ENCODE results near the gene SMC1B.
"Not testable (repeated sequence)": the region's sequence is repeated elsewhere in the genome, so short reads cannot be mapped to it uniquely, and the experiment has no call there.

SMC1B gene

DNA sequence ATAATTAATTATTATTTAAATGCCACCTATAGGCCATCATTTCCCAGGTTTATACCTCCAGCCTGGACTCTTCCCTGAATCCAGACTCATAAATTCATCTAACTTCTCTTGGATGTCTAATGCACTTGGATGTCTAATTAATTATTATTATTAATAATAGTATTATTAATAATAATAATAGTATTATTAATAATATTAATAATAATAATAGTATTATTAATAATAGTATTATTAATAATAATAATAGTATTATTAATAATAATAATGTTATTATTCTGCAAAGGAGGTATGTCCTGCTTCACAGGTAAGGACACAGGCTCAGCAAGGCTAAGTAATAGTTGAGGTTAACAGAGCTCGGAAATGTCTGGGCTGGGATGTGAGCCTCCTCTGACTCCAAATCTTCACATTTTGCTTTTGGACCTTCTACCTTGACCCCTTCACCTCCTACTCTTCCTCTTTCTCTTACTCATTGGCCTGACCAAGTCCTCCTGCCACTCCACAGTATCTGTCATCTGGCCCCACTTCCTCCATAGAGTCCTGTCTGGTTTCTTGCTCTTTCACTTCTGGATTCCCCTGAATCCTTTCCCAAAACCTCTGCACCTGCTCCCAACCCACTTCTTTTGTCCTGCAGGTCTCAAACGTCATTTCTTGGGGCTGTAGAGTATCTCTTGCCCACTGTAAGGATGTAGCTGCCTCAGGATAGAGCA lies 8.1 kb upstream of the SMC1B start:
- DNase-seq = no peak

DNA sequence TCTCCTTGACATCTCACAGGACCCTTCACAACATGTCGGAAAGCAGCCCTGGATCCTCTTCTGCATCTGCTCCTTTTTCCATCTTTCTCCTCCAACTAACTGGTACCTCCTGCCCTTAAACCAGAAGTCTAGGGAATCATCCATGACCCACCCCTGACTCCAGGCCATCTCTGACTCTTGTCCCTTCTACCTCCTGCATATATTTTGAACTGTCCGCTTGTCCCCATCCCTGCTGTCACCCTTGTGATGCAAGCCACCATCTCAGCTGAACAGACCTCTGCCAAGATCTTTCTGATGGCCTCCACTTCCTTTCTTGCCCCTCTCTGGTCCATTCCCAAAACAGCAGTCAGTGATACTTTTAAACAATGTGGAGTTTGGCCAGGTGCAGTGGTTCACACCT lies 7.1 kb upstream of the SMC1B start:
- DNase-seq = no peak

DNA sequence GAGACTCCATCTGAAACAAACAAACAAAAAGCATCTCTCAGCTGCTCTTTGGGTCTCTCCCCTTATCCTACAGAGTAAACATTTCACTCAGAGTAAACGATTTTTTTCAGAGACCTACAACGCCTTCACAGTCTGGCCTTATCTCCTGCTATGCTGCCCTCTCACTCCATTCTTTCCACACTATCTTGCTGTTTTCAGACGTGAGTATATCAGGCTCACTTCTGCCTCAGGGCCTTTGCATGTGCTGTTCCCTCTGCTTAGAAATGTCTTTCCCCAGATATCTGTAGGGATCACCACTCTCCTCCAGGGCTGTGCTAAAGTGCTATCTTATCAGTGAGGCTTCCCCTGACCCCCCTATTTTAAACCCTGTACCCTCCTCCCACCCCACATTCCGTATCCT lies 6.6 kb upstream of the SMC1B start:
- DNase-seq = no peak

DNA sequence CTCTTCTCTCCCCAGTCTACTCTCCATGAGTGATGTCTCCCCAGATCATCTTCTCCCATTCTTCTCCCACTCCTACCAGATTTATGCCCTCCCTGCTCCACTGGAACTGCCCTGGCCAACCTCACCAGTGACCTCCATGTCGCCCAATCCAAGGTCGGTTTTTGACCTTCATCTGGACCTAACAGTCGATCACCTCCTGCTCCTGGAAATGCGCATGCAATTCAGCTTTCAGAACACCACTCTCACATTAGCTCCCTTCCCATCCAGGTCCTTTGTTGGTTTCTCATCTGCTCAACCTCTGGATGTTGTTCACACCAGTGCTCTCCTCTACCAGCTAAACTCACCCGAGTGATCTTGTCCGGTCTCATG lies 5.4 kb upstream of the SMC1B start:
- no peak for DNase-seq

DNA sequence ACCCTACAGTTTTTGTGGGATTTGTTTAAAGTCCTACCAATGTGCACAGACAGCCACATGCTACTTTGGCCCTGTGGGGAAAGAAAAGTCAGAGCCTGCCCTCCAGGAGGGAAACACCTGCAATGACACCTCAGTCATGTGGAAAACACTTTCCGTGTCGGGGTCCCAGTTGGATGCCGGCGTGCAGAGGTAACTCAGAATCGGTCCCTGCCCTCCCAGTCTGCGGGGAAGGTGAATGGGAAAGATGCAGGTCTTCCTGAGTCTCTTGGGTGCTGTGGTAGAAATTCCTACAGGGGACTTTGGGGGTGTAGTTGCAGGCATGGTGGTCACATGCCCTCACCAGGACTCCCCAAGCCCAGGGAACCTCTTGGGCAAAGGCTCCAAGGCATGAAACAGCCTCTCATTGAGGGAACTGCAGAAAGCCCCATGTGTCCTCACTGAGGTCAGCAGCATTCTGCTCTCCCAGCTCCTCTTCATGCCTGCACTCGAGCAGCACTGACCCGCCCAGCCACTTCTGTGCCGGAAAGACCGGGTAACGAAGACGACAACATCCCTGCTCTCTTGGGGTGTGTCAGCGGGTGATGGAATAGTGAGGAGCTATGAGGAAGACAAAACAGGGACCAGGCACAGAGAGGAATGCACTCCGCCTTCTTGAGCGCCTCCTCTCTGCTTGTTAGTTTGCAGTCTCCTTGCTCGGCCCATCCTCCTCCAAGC lies 4.8 kb upstream of the SMC1B start:
- no peak for DNase-seq

DNA sequence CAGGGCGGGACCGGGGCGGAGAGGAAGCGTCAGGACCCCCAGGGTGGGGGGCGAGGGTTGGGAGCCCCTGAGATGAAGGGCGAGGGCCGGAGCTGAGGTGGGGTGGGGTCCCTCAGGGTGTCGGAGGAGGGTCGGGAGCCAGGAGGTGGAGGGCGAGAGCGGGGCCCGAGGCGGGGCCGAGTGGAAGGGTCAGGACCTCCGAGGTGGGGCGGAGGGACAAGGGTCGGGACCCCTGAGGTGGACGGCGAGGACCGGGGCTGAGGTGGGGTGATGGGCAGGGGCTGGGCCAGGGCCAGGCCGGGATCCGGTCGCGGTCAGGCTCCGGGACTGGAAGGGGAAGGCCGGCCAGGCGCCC lies 409 bp downstream of the SMC1B start:
- DNase-seq = no peak

DNA sequence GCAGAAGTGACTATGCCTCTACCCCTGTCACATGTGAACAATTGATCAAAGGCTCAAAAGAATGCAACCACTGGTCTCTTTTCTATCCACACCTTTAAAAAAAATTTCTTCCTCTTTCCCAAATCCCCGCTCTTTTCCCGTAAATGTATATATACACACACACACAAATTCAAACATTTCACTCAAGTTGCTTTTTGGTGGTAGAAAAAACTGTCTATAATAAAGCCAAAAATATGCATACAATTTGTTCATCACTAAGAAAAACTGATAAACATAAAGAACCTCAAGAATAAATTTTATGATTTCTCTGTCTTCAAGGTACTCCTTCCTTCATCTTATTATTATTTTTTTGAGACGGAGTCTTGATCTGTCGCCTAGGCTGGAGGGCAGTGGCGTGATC lies 5.6 kb downstream of the SMC1B start:
- no peak for DNase-seq

DNA sequence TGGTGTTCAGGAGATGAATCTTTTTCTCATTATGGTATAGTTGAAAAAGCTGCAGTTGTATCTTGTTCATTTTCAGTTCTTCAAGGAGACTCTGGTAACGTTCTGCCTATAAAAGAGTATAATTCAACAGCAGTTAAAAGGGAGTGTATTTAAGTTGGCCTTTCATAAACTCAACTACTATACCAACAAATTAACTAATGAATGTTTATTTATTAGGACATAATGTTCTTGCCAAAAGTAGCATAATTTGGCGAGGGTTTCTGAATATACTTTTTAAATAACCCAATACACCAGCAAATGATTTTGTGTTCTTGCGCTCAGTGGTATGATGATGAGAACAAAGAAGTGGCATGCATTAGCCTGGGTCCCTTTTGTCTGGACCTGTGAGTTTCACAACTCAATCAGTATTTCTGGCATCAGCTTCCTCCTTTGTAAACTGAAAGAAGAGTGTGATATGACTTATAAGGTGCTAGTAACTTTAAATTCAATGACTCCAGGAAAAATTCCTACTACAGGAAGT lies 10.9 kb downstream of the SMC1B start:
- DNase-seq = no peak

DNA sequence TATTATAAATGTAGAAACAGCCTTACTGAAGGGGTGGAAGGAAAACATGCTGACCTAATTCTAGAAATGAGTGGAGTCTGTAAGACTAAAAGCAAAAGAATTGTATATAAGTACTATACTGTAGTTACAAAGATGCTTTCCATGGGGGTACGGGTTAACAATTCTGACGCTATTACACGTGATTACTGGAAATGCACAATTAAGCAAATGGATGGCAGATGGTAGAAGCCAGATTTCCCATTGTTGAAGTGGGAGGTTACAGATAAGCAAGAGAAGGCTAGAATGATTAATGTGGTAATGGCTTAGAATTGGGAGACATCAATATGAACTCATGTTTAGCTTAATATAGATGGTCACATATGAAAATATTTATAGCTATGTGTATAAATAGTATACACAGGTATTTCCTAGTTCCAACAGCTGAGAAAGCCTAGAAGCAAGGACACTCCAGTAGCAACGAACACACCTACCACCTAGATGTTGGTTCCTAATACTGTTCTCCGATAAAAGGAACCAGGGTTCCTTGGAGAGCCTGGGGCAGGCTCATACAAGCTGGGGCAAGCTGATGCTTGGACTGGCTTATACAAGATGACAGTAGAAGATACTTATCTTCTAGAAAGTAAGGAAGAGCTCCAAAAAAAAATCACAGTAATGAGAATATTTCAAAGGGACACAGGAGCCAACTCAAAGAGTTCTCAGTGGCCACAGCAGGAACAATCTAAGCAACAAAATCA lies 13.5 kb downstream of the SMC1B start:
- no peak for DNase-seq

DNA sequence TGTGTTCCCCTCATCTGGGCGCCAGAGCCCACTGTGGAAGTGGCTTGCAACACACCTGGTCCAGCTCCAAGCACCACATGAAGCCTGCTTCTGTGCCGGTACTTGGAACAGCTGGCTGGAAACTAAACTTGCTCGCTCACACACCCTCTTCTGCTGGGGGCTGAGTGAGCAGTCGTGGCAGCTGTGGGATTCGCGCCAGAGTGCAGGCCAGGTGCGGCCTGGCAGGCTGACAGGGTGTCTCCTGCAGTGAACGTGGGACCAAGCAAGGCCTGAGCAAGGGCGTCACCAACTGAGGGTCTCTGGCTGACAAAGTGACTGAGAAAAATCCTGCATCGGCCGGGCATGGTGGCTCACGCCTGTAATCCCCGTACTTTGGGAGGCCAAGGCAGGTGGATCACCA lies 15.2 kb downstream of the SMC1B start:
- DNase-seq = no peak

DNA sequence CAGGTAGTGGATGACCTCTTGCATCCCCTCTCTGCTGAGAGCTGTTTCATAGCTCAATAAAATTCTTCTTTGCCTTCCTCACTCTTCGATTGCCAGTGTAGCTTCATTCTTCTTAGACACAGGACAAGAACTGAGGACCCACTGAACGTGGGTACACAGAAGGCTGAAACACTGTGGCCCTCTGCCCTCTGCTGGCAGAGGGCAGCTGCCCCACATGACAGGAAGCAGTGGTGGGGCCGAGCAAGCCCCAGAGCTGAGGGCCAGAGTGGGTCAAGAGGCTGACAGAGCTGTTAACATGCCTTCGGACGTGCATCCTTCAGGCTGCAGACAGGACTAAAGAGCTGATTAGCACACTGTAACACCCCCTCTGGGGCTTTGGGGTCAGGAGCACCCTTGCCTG lies 15.6 kb downstream of the SMC1B start:
- no peak for DNase-seq

DNA sequence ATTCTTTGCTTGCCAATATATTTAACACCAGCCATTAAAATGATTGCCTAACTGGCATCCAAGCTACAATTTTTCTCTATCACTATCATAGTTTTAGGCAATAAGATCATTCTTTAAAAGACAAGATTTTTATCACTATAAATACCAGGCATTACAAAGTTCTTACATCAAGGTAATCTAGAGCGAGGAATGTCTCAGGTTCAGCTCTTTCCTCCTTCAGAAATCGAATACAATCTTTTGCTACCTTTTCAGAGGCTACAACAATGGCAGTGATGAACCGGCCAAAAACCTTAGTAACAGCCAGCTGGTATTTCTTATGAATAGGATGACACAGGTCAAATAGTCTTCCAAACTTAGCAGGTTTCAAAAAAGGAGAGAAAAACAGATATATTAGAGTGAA lies 23.9 kb downstream of the SMC1B start:
- no peak for DNase-seq

DNA sequence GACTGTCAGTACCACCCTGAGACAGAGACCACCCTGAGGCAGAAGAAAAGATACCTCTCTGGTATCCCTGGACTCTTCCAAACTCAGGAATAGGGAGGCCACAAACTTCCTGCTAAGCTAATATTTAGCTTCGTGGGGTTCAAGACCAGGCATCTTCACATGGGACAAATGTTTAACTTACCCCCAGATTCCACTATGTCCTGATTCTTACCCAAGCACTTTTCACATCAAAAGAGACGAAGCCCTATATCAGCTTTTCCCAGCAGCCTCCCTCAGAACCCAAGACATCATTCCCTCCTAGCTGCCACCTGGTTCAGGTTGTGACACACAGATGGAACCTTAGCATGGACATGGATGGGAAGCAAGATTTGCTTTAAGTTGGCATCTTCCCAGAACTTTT lies 32.1 kb downstream of the SMC1B start:
- DNase-seq = no peak

DNA sequence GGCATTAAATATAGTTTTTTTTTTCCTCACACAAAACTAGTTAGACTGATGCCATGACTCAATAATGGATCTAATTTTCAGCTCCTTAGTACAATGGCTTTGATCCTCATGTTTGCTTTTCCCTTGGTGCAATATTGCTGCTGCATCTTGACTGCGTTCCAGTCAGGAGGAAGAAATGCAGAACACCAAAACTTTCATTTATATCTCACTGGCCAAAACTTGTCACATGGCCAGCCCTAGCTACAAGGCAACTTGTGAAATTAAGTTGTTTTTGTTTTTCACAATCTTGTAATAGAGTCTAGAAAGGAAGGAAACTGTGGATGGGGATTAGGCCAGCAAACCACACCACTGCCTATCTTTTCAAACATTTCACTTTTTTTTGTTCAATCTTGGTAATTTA lies 36.7 kb downstream of the SMC1B start:
- DNase-seq = no peak

DNA sequence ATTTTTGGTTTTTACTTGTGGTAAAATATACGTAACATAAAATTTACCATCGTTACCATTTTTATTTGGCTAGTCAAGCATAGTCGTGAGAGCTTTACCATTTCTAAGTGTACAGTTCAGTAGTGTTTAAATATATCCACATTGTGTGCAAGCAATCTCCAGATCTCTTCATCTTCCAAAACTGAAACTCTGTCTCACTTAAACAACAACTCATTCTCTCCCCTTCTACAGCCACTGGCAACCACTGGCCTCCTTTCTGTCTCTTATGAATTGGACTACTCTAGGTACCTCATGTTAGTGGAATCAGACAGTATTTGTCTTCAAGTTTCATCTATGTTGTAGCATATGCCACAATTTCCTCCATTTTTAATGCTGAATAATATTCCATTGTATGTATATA lies 37.4 kb downstream of the SMC1B start:
- no peak for DNase-seq

DNA sequence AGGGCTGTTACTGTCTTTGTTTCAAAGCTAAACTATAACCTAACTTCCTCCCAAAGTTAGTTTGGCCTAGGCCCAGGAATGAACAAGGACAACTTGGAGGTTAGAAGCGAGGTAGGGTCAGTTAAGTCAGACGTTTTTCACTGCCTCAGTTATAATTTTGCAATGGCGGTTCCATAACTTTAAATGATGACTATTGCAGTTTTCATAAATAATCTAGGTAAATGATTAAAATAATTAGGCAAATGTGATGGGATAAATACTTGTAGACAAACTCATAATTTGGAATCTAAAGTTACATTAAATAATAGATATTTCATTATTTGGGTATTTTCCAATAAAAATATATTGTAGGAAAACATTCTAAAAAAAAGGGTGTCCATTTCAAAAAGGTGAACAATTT lies 39.8 kb downstream of the SMC1B start:
- not testable (repeated sequence) for DNase-seq

DNA sequence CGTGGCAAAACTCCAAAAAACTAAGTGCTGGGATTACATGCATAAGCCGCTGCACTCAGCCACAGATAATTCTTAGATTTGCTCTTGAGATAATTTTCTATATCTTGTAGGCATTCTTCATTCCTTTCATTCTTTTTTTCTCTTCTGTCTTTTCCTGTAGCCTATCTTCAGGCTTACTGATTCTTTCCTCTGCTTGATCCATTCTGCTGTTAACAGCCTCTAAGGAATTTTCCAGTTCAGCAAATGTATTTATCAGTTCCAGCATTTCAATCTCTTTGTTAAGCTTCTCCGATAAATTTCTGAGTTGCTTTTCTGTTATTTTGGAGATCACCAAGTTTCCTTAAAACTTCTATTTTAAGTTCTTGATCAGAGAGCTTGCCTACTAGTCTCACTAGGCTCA lies 46.7 kb downstream of the SMC1B start:
- DNase-seq = no peak

DNA sequence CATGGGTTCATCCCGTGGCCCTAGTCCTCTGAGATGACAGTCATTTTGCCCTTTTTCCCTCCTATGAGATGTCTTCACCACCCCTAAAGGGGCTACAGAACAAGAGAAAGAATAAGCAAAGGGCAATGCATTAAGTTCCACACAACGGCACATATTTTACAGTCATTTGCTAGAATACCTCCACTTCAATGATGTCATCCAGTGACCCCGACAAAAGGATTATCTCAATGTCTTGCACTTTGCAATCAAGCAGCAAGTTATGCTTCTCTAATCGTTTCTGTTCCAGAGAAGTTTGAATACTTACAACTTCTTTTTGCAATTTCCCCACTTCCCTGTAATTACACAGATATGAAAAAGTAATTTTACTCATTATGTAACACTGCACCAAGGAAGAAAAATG lies 53.8 kb downstream of the SMC1B start:
- DNase-seq = no peak

DNA sequence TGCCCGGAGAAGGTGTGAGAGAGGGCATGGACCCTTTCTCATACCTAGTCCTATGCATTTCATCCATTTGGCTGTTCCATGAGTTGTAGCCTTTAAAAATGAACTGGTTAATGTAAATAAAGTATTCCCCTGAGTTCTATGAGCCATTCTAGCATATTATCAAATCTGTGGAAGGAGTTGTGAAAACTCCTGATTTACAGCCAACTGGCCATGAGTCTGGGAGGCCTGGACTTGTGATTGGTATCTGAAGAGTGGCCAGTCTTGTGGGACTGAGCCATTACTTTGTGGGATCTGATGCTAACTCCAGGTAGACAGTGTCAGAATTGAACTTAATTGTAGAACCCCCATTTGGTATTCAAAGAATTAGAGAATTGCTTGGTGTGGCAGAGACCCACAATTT lies 55.3 kb downstream of the SMC1B start:
- DNase-seq = no peak

DNA sequence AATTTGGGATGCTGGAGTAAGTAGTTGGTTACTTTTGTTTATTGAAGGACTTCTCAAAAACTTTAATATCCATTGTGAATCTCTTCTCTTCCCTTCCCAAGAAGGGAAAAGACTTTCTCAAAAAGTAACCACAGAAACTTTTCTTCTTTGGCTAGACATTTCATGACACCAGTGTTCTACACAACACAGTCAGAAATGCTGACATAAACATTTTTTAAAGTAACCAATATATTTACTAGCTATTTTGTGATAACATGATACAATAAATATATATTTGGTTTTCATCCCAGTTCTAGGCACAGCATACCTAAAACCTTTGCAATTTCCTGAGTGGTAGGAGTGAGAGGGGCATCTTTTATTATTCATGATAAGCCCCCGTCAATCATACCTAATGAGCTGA lies 55.9 kb downstream of the SMC1B start:
- DNase-seq = no peak

DNA sequence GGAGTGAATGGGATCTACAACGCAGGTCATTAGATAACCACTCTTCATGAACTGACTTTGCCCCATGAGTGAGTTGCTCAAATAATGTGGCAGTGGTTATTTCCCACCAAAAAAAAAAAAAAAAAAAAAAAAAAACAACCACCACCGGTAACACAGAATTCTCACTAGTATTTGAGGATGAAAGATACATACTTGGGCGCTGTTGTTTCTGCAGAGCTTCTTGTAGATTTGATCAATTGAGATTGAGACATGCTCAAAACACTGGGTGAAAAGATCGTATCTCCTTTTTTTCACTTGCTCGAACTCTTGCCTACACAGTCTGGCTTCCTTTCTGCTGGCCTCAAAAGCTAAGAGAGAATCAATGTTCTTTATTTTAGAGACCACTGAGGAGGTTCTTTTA lies 59.6 kb downstream of the SMC1B start:
- DNase-seq = no peak

DNA sequence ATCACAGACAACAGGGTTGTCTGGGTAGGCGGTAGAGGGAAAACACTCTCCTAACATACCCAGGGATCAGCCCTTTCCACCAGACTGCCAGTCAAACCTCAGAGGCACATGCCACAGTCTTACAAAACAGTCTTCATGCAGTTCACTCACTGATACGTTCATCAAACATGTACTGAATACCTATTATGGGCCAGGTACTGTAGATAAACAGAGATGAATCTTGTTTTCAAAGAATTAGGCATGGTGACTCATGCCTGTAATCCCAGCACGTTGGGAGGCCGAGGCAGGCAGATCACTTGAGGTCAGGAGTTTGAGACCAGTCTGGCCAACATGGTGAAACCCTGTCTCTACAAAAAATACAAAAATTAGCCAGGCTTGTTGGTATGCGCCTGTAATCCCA lies 60.6 kb downstream of the SMC1B start:
- DNase-seq = not testable (repeated sequence)

DNA sequence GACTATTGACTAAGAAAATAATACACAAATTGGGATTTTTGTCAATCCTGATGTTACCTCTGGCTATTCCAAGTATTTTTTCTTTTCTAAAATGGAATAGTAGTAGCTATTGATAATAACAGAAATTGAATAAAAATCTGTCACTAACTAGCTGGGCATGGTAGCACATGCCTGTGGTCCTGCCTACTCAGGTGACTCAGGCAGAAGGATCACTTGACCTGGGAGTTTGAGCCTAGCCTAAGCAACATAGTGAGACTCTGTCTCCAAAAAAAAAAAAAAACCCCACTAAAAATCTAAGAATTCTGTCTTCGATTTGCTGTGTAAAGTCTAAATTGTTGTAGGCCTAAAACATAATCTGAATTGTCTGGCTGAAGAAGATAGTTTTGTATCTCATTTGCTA lies 61.4 kb downstream of the SMC1B start:
- no peak for DNase-seq

DNA sequence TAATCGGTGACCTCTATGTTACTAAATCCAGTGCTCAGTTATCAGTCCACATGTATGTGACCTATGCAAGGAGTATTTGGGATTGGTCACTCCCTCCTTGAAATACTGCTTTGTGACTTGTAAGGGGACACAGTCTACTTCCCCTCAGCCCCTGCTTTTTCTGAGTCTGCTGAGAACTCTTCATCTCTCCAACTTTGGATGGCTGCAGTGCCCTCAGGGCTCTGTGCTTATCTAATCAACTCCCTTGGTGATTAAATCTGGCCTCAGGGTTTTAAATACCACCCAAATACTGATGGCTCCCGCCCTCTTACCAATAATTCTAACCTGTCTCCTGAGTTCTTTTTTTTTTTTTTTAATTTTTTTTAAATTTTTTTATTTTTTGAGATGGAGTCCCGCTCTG lies 63.5 kb downstream of the SMC1B start:
- DNase-seq = no peak

Data from right kidney (tissue), 1 donor.